Cortex of kidney (tissue), 1 donor: ENCODE results near the gene TTL.
"Not testable (repeated sequence)": the region's sequence is repeated elsewhere in the genome, so short reads cannot be mapped to it uniquely, and the experiment has no call there.

ENCODE experiments used
- DNase-seq: peaks from one replicate; lab custom pipeline; 2025; lab: John Stamatoyannopoulos, UW

TTL gene

DNA sequence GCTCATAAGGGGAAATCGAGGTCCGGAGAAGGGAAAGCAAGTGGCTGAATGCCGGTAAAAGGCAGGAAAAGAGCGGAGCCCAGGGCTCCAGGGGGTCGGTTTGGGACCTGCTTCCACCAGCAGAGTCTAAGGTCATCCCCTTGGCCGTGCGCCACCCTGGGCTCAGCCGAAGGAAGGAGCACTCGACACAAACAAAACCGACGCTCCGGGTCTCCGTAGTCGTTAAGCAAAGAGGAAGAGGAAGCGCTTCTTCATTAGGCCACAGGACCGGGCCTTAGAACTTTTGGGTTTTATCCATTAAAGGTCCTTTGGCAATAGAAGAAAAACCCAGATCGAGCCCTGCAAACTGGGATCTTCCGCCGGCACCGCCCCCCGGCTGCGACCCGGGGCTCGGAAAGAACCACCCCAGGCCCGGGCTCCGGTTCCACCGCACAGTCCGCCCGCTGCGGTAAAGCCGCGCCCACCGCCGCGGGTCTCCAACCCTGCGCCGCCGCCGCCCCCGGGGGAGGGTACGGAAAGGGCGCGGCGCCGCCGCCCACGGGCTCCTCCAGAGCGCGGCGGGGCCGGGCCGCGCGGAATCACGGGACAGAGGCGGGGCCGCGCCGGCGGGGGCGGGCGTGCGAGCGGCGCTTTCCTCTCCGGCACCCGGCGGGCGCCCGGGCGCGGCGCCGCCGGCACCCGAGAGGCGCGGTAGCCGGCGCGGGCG, at the start of gene TTL:
TTL (plus strand) TSS at position 629 of the 706 bp plus-strand sequence. CDS start 189 bp downstream, outside the sequence.
- peak; percentile 45 for DNase-seq

DNA sequence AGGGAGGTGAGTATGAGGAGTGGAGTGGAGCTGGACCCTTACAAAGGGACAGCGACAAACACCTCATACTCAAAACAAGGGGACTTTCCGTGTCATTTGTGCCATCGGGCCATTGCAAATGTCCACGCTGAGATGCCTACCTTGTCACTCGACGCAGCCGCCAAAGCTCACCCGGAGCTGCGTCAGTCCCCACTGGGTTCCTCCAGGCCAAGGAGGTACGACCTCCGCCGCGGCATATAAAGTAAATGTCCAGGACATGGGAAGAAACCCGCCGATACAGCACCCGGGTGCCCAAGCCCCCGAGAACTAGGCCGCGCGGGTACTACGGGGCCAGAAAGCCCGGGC, 49.6 kb upstream of the TTL start:
- DNase-seq = not testable (repeated sequence)

GRCh38 chr2:112432735-112433479, 49.0 kb upstream of the TTL start:
- DNase-seq = not testable (repeated sequence)

DNA sequence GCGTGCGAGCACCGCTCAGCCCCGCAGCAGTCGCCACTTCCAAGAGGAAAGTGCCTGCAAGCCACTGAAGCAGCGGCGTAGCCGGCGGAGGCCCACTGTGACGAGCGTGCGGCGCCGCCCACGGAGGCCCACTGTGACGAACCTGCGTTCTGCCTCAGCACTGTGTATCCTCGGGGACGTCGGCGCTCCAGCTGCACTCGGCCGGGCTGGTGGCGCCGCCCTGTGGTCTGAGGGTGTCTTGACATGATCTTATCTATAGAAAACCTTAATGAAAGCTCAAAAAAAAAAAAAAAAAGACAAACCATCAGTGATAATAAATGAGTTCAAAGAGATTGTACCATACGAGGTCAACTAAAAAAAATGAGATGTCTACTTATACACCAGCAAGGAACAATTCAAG, 48.5 kb upstream of the TTL start, which contains the start of gene RGPD8:
RGPD8 (minus strand) TSS at position 166 of the 400 bp plus-strand sequence. CDS start 192 bp downstream, outside the sequence.
- not testable (repeated sequence) for DNase-seq

DNA sequence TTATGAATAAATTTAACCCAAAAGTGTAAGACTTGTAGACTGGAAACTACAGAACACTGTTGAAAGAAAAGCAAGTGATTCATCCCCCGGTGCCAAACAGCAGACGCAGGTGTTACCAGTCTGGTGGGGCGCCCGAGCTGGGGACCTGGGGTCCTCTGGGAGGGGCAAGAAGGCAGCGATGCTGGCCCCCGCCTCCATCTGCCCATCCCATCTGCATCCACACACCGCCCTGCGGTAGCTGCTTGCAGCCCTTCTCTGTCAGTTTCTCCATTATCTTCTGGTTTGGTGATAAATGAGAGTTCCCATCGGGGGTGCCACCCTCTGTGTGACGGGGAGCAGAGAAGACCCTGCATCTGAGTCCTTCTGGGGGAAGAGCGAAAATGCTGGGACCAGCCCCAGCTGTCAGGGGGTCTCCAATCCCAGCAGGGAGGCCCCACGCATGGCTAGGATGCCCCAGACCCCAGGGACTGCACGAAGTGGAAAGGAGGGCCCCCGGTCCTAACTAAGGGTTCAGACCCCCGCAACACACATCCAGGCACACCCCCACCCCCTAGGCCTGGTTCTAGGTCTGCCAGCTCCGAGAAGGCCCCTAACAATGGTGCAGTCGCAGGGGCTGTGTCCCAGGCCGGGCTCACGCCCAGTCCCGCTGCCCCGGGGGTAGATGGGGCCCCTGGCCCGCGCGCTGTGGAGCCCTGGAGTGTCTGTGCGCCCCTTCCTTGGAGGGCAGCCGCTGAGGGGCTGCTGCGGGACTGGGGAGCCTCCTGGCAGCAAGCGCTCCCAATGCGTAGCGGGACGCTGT, 47.8 kb upstream of the TTL start:
- DNase-seq = no peak

GRCh38 chr2:112434890-112435715, 46.9 kb upstream of the TTL start:
- not testable (repeated sequence) for DNase-seq

GRCh38 chr2:112435716-112436431, 46.1 kb upstream of the TTL start:
- DNase-seq = not testable (repeated sequence)

DNA sequence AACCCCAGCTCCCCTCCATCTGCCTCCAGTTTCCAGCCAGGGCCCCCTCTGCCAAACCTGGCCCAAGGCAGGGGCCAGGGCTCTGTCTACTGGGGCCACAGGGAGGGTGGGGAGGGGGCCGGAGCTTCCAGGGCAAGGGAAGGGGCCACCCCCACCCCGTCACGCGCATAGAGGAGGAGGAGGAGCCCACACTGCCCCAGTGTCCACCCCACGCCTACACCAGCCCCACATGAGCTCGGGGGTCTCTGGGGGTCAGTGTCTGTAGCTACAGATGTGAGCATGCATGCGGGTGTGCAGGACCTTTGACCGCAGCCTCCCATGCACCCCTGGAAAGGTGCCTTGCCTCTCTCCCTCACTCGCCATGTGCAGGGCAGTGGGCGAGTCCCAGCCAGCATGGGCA, 45.0 kb upstream of the TTL start:
- DNase-seq = not testable (repeated sequence)

GRCh38 chr2:112437405-112437831, 44.5 kb upstream of the TTL start:
- DNase-seq = not testable (repeated sequence)

- not testable (repeated sequence) for DNase-seq
Measured at GRCh38 chr2:112438603-112439261, 43.2 kb upstream of the TTL start.

DNA sequence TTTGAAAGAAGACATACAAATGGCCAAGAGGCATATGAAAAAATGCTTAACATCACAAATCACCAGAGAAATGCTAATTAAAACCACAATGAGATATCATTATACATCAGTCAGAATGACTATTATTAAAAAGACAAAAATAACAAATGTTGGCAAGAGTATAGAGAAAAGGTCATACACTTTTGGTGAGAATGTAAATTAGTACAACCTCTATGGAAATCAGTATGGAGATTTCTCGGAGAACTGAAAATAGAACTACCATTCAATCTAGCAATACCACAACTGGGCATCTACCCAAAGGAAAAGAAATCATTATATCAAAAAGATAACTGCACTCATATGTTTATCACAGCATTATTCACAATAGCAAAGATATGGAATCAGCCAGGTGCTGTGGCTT, 37.7 kb upstream of the TTL start:
- not testable (repeated sequence) for DNase-seq

- DNase-seq = no peak
Measured at GRCh38 chr2:112449854-112450253, 32.1 kb upstream of the TTL start.

DNA sequence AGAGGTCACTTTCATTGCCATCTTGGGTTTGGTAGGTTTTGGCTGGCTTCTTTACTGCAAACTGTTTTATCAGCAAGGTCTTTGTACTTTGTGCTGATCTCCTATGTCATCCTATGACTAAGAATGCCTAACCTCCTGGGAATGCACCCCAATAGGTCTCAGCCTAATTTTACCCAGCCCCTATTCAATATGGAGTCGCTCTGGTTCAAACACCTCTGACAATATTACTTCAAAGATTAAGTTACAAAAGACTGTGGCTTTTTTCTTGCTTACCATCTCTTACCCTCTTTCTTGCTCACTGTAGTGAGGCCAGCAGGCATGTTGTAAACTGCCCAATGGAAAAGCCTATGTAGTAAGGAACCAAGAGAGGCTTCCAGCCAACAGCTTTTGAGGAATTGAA, 30.6 kb upstream of the TTL start:
- no peak for DNase-seq

DNA sequence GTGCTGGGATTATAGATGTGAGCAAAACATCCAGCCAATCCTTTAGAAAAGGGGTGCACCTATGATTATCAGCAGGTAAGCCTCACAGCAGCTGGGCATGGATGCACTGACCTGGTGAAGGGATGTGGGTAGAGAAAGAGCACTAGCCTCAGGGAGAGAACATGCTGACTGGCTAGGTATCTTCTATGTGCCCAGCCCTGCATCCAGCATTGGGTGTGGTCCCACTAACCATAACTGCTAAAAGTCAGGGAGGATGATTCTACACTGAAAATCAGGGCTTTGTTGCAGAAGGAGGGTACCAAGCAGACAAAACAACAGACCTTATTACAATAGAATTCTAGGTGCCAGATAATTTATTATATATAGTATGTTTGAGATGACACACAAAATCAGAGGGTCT, 27.4 kb upstream of the TTL start:
- DNase-seq = no peak

GRCh38 chr2:112459372-112459771, 22.6 kb upstream of the TTL start:
- DNase-seq = no peak

DNA sequence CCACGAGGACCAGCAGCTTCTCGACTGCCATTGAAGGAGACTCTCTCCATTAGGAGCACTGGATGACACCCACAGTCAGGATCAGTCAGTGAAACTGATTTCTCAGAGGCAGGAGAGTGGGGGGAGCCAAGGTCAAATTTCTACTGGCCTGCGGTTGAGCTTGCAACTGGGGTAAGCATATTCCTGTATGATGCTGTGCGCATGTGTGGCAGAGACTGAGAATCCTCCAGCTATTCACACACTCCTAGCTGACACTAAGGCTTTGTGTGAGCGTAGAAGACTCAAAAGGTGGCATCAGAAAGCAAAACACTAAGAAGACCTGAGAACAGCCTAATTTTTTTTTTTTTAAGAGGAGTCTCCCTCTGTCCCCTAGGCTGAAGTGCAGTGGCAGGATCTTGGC, 19.8 kb upstream of the TTL start:
- no peak for DNase-seq

GRCh38 chr2:112463256-112463655, 18.7 kb upstream of the TTL start:
- no peak for DNase-seq

DNA sequence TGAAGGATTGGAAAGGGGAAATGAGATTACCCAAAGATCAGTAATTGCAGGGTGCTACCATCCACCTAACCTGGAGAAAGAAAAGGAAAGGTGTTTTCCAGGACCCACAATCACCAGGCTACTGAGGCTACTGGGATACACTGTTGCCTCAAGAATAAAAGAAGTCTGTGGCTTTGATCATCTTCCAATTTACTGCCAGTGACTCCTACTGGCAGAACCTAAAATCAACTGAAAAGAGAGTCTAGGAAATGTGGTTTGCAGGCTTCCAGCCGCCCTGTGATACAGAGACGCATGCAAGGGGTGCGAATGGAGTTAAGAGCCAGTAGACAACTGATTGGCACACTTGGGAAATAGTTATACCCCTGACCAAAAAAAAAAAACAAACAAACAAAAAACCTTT, 16.6 kb upstream of the TTL start:
- DNase-seq = no peak

DNA sequence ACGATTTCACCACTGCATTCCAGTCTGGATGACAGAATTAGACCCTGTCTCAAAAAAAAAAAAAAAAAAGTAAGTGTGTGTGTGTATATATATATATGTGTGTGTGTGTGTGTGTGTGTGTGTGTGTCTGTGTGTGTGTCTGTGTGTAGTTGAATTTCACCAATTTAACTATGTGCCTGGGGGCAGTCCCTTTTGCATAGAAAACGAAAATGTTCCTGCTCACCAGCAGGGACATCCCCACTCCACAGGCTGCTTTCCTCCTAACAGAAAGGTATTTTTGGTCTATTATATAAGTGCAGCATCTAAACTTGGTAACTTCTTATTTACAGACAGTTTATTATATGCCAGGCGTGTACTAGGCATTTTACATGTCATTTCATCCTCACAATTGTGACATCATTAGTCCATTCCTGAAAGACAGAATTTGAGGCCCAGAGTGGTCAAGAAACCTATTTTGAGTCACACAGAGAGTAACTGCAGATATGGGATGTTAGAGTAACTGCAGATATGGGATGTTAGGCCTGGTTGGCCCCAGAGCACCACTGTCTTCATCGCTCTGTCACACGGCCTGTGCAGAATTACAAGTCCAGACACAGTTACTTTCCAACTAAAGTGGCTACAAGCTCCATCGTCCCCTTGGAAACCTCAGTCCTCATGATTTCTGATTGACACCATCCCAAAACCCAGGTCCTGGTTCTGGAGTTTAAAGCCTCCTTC, 9.3 kb upstream of the TTL start:
- DNase-seq = no peak
